Measurements from ENCODE around the gene C4BPA. TPM values are rescaled to one million over a fixed set of nuclear protein-coding genes. Genes with fewer than 3 reads are reported as not detected.

The C4BPA gene
- total RNA-seq, 1 experiment from 2014 or later, result not detected

DNA sequence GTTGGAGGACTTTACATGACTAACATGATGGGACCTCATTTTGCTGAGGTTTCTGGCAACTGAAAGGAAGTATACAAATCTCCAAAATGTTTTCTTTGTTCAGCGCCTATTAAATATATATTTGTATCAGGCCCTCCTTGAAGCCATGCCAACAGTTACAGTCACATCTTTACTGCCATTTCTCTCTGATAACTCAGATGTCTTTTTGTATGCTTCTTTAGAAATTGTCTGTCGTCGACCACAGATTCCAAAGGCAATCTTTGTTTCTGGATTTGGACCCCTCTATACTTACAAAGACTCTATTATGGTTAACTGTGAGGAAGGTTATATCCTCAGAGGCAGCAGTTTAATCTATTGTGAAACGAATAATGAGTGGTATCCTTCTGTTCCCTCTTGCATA lies 69.4 kb downstream of the C4BPA start:
- no peak overlapping the region for H3K4me3 Mint-ChIP-seq
- Histone ChIP-seq H3K4me1 (ENCODE audit: insufficient read depth, low read length) (no peaks in the 10 kb centered on the region), H2BK12ac (ENCODE audit: insufficient read length, low read depth, low read length) (no peak overlapping the region), H3K9me3 (ENCODE audit: control insufficient read depth, low read depth, low read length) (no peaks in the 10 kb centered on the region), H2AK5ac (ENCODE audit: insufficient read length, low read length) (no peak overlapping the region), H4K5ac (ENCODE audit: insufficient read length, low read depth, low read length) (no peak overlapping the region), H3K18ac (ENCODE audit: insufficient read length, low read depth, low read length) (no peak overlapping the region), H2BK15ac (ENCODE audit: low read depth, low read length) (no peak overlapping the region), H3K4me2 (ENCODE audit: insufficient read depth, insufficient read length, low read length) (no peak overlapping the region), H4K8ac (replicated peaks; ENCODE audit: insufficient read length, low read depth, low read length) (no peak overlapping the region), H3K4ac (ENCODE audit: low read depth, low read length) (no peak overlapping the region), H2BK5ac (ENCODE audit: insufficient read length, low read length) (no peak overlapping the region), H3K27me3 (ENCODE audit: insufficient read depth, low read length) (no peaks in the 10 kb centered on the region), H2AFZ (ENCODE audit: low read length) (no peak overlapping the region), H3K23ac (ENCODE audit: insufficient read length, low read depth, low read length) (no peak overlapping the region), H3K27ac (ENCODE audit: insufficient read length, low read depth, low read length) (no peak overlapping the region), H3K56ac (ENCODE audit: insufficient read length, low read depth, low read length) (no peak overlapping the region), H2BK120ac (ENCODE audit: low read depth, low read length, poor library complexity, severe bottlenecking) (no peak overlapping the region), H2BK20ac (ENCODE audit: low read depth, low read length, poor library complexity, severe bottlenecking) (no peak overlapping the region), H4K20me1 (ENCODE audit: control insufficient read depth, insufficient read depth, insufficient read length) (no peaks in the 10 kb centered on the region), H3K79me2 (ENCODE audit: insufficient read depth, low read length) (no peaks in the 10 kb centered on the region), H4K91ac (ENCODE audit: insufficient read length, low read depth, low read length) (no peak overlapping the region), H3K14ac (ENCODE audit: insufficient read depth, low read length) (no peak overlapping the region), H3K79me1 (ENCODE audit: insufficient read depth, low read depth, low read length, poor library complexity, severe bottlenecking) (no peaks in the 10 kb centered on the region), H3K23me2 (ENCODE audit: insufficient read length, low read depth, low read length, poor library complexity, severe bottlenecking) (no peaks in the 10 kb centered on the region), H3T11ph (ENCODE audit: low read length) (no peak overlapping the region), H3K9ac (ENCODE audit: extremely low read depth, insufficient read length, low read length) (no peak overlapping the region)
- no peak overlapping the region for H3K27ac Mint-ChIP-seq
- no peak for DNase-seq
- H3K36me3 Mint-ChIP-seq (ENCODE audit: insufficient read depth in 1 of 3, low read depth in 3 of 3), result no peaks in the 10 kb centered on the region
- no peaks in the 10 kb centered on the region for H3K4me1 Mint-ChIP-seq
- H3K27me3 Mint-ChIP-seq (ENCODE audit: low read depth), result no peaks in the 10 kb centered on the region; the same call in 1 of the 2 replicates
- peaks cover 0 to 2% of the 10 kb centered on the region in 2 experiments; a peak in 1 of 5 replicates for H3K9me3 Mint-ChIP-seq
- no peak for TF ChIP-seq CTCF (conservative IDR thresholded peaks at IDR 0.05)
- no CpG with 5 or more reads among the region's 4 CpGs for WGBS (ENCODE audit: extremely low coverage, insufficient read length, low lambda C conversion rate)

Data from H9 (cell line).